KBM-7 (cell line): ENCODE measurements around the gene GLDC.
"Not testable (repeated sequence)": the region's sequence is repeated elsewhere in the genome, so short reads cannot be mapped to it uniquely, and the experiment has no call there.

Source experiments
- DNase-seq: peaks from one replicate; pipeline ENCODE4 v3.0.0-alpha.2; 2015
- in situ Hi-C: fragments of 300-500 bp; cut with MboI; formaldehyde crosslinking; loops from 2 replicates; pipeline ENCODE4 v1.14.3; 2020; ENCODE audit warnings: low sequenced_read_pairs, low pct_unique_long_range_greater_than_20kb, mixed read lengths

The GLDC gene

GRCh38 chr9:6631207-6631512 lies 14.4 kb downstream of the GLDC start:
- DNase-seq: no peak
- in situ Hi-C loops: no loop called here

- DNase-seq: no peak
- in situ Hi-C loops: no loop called here
Observed at GRCh38 chr9:6630502-6631206, 14.9 kb downstream of the GLDC start.

- in situ Hi-C loops: no loop called here
- DNase-seq: no peak
Observed at GRCh38 chr9:6628704-6629103, 16.8 kb downstream of the GLDC start.

GRCh38 chr9:6625363-6625762 lies 20.2 kb downstream of the GLDC start:
- no peak for DNase-seq
- in situ Hi-C loops: no loop called here

- DNase-seq, in situ Hi-C loops: not testable (repeated sequence)
Observed at GRCh38 chr9:6622784-6623183, 22.7 kb downstream of the GLDC start.

- DNase-seq: no peak
- in situ Hi-C loops: no loop called here
Observed at GRCh38 chr9:6620796-6621195, 24.7 kb downstream of the GLDC start.

GRCh38 chr9:6620353-6620752 lies 25.2 kb downstream of the GLDC start:
- in situ Hi-C loops: no loop called here
- no peak for DNase-seq

GRCh38 chr9:6619909-6620308 lies 25.6 kb downstream of the GLDC start:
- in situ Hi-C loops: no loop called here
- DNase-seq: no peak

GRCh38 chr9:6616951-6617602 lies 28.5 kb downstream of the GLDC start:
- DNase-seq: no peak
- in situ Hi-C loops: no loop called here

- in situ Hi-C loops: no loop called here
- DNase-seq: no peak
Observed at GRCh38 chr9:6614489-6614888, 31.0 kb downstream of the GLDC start.

GRCh38 chr9:6611865-6612264 lies 33.7 kb downstream of the GLDC start:
- no peak for DNase-seq
- in situ Hi-C loops: no loop called here

GRCh38 chr9:6610073-6610472 lies 35.5 kb downstream of the GLDC start:
- in situ Hi-C loops: no loop called here
- no peak for DNase-seq

- in situ Hi-C loops: no loop called here
- no peak for DNase-seq
Observed at GRCh38 chr9:6609497-6610016, 36.0 kb downstream of the GLDC start.

- DNase-seq: peak; percentile 37
Observed at GRCh38 chr9:6605202-6605601, 40.3 kb downstream of the GLDC start.

GRCh38 chr9:6600426-6600825 lies 45.1 kb downstream of the GLDC start:
- in situ Hi-C loops: no loop called here
- DNase-seq: no peak

More at GRCh38 chr9:6605202-6605601, 40.3 kb downstream of the GLDC start:
- in situ Hi-C loops: no loop called here

GRCh38 chr9:6600006-6600405 lies 45.5 kb downstream of the GLDC start:
- in situ Hi-C loops: no loop called here
- no peak for DNase-seq

- in situ Hi-C loops: no loop called here
- no peak for DNase-seq
Observed at GRCh38 chr9:6598249-6598725, 47.2 kb downstream of the GLDC start.

GRCh38 chr9:6592791-6593190 lies 52.7 kb downstream of the GLDC start:
- in situ Hi-C loops: no loop called here
- no peak for DNase-seq

GRCh38 chr9:6592231-6592630 lies 53.3 kb downstream of the GLDC start:
- in situ Hi-C loops: no loop called here
- no peak for DNase-seq

- DNase-seq: no peak
- in situ Hi-C loops: no loop called here
Observed at GRCh38 chr9:6590772-6591384, 54.7 kb downstream of the GLDC start.
